Measurements from ENCODE around the gene HEMGN.
A peak's percentile ranks its signal among the peaks of the same experiment; 100 is the strongest.

The HEMGN gene

DNA sequence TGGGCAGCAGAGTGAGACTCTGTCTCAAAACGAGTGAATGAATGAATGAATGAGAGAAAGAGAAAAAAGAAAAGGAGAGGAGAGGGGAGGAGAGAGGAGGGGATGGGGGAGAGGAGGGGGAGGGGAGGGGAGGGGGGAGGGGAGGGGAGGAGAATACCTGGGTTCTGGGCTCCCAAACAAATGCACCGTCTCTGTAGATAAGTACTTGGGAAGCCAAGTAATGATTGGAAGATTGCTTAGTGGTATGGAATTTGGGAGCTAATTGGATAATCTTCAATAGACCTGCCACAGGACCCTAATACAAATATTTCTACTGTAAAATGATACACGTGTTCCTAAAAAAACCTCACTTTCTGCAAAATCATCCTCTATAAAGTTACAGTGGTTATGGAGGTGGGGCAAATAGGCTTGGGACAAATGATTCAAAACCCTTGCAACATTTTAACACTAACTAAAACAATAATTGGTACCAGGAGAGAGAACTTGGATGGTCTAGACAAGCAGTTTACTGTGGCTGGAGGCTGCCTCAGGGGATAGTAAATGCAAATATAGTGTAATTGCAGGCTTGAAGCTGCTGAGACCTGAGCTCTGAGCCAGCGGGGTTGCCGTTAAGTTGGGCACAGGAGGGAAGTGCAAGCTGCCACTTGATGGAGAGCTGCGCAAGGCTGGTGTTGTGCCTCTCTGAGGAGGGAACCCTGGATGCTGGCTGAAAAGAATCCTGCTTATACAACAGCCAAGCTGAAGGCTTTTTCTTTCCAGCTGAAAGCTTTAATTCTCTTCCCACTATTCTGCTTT lies 3.5 kb downstream of the HEMGN start:
- peak; percentile 12 for DNase-seq (ENCODE audit: extremely low spot score)
- TF ChIP-seq FOXM1 (IDR thresholded peaks at IDR 0.05; ENCODE audit: borderline replicate concordance) (no peak), LEF1 (IDR thresholded peaks at IDR 0.05; ENCODE audit: borderline replicate concordance) (no peak), NFRKB (IDR thresholded peaks at IDR 0.05) (no peak), CTBP1 (IDR thresholded peaks at IDR 0.05; ENCODE audit: borderline replicate concordance) (no peak), SP1 (IDR thresholded peaks at IDR 0.05) (no peak), L3MBTL2 (conservative IDR thresholded peaks at IDR 0.05) (no peak), FOXA1 (IDR thresholded peaks at IDR 0.05) (no peak), ARNT (IDR thresholded peaks at IDR 0.05) (no peak), SUZ12 (IDR thresholded peaks at IDR 0.05) (no peak)
- ChIA-PET CTCF (interaction anchor here (0.5 to 1.1 kb wide), 2 partner anchors 8 to 71 kb away, joined by 3 read pairs; no protein-coding TSS in a partner anchor), POLR2A (interaction anchor here (0.8 to 2.8 kb wide), 3 partner anchors 9 to 48 kb away, joined by 4 to 12 read pairs (median 10); partner anchors contain the start of genes ANP32B and TRMO)

- TF ChIP-seq L3MBTL2 (conservative IDR thresholded peaks at IDR 0.05): no peak
- no peak for TF ChIP-seq SP1 (IDR thresholded peaks at IDR 0.05)
- no peak for TF ChIP-seq LEF1 (IDR thresholded peaks at IDR 0.05; ENCODE audit: borderline replicate concordance)
- TF ChIP-seq FOXA1 (IDR thresholded peaks at IDR 0.05): no peak
- TF ChIP-seq CTBP1 (IDR thresholded peaks at IDR 0.05; ENCODE audit: borderline replicate concordance): no peak
- POLR2A ChIA-PET: interaction anchor here (2.4 to 2.8 kb wide), 2 partner anchors 11 to 49 kb away, joined by 10 to 12 read pairs; partner anchors contain the start of genes ANP32B and TRMO
- no peak for DNase-seq (ENCODE audit: extremely low spot score)
- CTCF ChIA-PET: no interaction called here
Observed at GRCh38 chr9:97933297-97933998, 4.5 kb downstream of the HEMGN start.

DNA sequence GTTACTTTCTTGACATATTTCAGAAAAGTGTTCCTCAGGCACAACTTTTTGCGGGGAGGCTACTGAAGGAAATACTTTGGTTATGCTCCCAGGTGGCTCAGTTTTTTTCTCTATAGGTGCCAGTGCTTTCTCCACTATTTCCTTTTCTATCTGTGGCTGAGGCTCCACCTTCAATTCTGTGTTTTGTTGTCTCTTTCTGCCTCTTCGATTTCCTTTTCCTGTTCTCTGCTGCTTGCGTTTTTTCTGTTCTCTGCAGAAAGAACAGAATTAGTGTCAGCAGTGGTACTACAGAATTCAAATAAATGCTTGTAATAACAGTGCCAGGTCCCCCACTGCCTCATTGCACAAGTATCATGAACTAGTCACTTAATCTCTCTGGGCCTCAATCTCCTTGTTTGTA lies 7.0 kb downstream of the HEMGN start:
- POLR2A ChIA-PET: no interaction called here
- CTCF ChIA-PET: no interaction called here
- no peak for DNase-seq (ENCODE audit: extremely low spot score)

GRCh38 chr9:97928986-97929604 lies 8.9 kb downstream of the HEMGN start:
- ChIA-PET CTCF (interaction anchor here (0.6 kb wide), 1 partner anchor 1046 kb away, joined by 3 read pairs; no protein-coding TSS in a partner anchor), POLR2A (no interaction called here)
- no peak for DNase-seq (ENCODE audit: extremely low spot score)
- TF ChIP-seq SUZ12 (IDR thresholded peaks at IDR 0.05): no peak
- no peak for TF ChIP-seq NFRKB (IDR thresholded peaks at IDR 0.05)
- TF ChIP-seq L3MBTL2 (conservative IDR thresholded peaks at IDR 0.05): no peak
- TF ChIP-seq BHLHE40 (IDR thresholded peaks at IDR 0.05; ENCODE audit: borderline replicate concordance): no peak
- TF ChIP-seq HDGF (IDR thresholded peaks at IDR 0.05; ENCODE audit: borderline replicate concordance): no peak
- TF ChIP-seq ARNT (IDR thresholded peaks at IDR 0.05): no peak
- no peak for TF ChIP-seq TARDBP (IDR thresholded peaks at IDR 0.05)
- no peak for TF ChIP-seq FOXK2 (IDR thresholded peaks at IDR 0.05)
- TF ChIP-seq ZNF384 (IDR thresholded peaks at IDR 0.05): no peak
- TF ChIP-seq FOXA1 (IDR thresholded peaks at IDR 0.05): no peak
- TF ChIP-seq LEF1 (IDR thresholded peaks at IDR 0.05; ENCODE audit: borderline replicate concordance): no peak
- no peak for TF ChIP-seq FOXM1 (IDR thresholded peaks at IDR 0.05; ENCODE audit: borderline replicate concordance)
- TF ChIP-seq SP1 (IDR thresholded peaks at IDR 0.05): no peak
- TF ChIP-seq, protein P1, sequence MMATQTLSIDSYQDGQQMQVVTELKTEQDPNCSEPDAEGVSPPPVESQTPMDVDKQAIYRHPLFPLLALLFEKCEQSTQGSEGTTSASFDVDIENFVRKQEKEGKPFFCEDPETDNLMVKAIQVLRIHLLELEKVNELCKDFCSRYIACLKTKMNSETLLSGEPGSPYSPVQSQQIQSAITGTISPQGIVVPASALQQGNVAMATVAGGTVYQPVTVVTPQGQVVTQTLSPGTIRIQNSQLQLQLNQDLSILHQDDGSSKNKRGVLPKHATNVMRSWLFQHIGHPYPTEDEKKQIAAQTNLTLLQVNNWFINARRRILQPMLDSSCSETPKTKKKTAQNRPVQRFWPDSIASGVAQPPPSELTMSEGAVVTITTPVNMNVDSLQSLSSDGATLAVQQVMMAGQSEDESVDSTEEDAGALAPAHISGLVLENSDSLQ (IDR thresholded peaks at IDR 0.05): no peak
- no peak for TF ChIP-seq ELF4 (IDR thresholded peaks at IDR 0.05)
- no peak for TF ChIP-seq CTBP1 (IDR thresholded peaks at IDR 0.05; ENCODE audit: borderline replicate concordance)

More for the DNA sequence above, 7.0 kb downstream of the HEMGN start:
- TF ChIP-seq NFRKB (IDR thresholded peaks at IDR 0.05) (no peak), SUZ12 (IDR thresholded peaks at IDR 0.05) (no peak), HDGF (IDR thresholded peaks at IDR 0.05; ENCODE audit: borderline replicate concordance) (no peak), ZNF384 (IDR thresholded peaks at IDR 0.05) (no peak), ELF4 (IDR thresholded peaks at IDR 0.05) (no peak), FOXM1 (IDR thresholded peaks at IDR 0.05; ENCODE audit: borderline replicate concordance) (no peak), BHLHE40 (IDR thresholded peaks at IDR 0.05; ENCODE audit: borderline replicate concordance) (no peak), FOXA1 (IDR thresholded peaks at IDR 0.05) (no peak), TARDBP (IDR thresholded peaks at IDR 0.05) (no peak), L3MBTL2 (conservative IDR thresholded peaks at IDR 0.05) (no peak), SP1 (IDR thresholded peaks at IDR 0.05) (no peak), FOXK2 (IDR thresholded peaks at IDR 0.05) (no peak), LEF1 (IDR thresholded peaks at IDR 0.05; ENCODE audit: borderline replicate concordance) (no peak), ARNT (IDR thresholded peaks at IDR 0.05) (no peak), CTBP1 (IDR thresholded peaks at IDR 0.05; ENCODE audit: borderline replicate concordance) (no peak)
- TF ChIP-seq, protein P1 (IDR thresholded peaks at IDR 0.05): no peak

DNA sequence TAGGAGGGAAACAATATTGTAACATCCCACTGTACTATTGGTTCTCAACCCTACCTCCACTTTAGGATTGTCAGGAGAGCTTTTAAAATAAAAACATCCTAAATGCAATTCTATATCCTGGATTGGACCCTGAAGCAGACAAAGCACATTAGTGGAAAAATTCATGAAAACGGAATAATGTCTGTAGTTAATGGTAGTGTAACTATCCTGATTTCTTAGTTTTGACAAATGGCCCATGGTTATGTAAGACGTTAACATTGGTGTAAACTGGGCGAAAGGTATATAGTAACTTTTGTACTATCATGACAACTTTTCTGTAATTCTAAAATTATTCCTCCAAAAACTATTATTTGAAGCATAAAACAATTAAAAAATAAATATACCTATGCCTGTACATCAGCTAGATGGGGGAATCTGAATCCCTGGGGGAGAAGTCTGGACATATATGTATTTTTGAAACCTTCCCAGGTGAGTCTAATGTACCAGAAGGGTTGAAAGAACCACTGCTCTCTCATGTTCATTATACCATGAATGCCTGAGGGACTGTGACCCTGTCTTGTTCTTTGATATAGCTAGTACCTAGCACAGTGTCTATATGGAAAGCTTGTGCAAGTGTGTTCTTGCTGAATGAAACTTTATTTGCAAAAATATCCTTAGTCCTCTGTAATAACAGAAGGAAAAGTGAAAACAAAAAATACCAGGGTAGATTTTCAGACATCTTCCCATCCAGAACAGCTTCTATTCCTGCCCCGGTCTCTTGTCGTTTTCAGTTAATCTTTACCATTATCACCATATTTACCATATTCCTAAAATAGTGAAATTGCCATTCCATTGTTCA lies 12.3 kb downstream of the HEMGN start:
- POLR2A ChIA-PET: interaction anchor here (0.8 kb wide), 1 partner anchor 57 kb away, joined by 4 read pairs; the partner anchor contains the start of gene ANP32B
- no peak for DNase-seq (ENCODE audit: extremely low spot score)
- CTCF ChIA-PET: interaction anchor here (0.6 to 0.9 kb wide), 3 partner anchors 9 to 186 kb away, joined by 3 read pairs; no protein-coding TSS in a partner anchor
- TF ChIP-seq, protein P1 (IDR thresholded peaks at IDR 0.05): no peak
- TF ChIP-seq HDGF (IDR thresholded peaks at IDR 0.05; ENCODE audit: borderline replicate concordance): no peak
- TF ChIP-seq SUZ12 (IDR thresholded peaks at IDR 0.05): no peak
- TF ChIP-seq FOXK2 (IDR thresholded peaks at IDR 0.05): no peak
- TF ChIP-seq BHLHE40 (IDR thresholded peaks at IDR 0.05; ENCODE audit: borderline replicate concordance): no peak
- no peak for TF ChIP-seq L3MBTL2 (conservative IDR thresholded peaks at IDR 0.05)
- no peak for TF ChIP-seq ZNF384 (IDR thresholded peaks at IDR 0.05)

All from HEK293T (cell line).